HG03103 (cell line): ENCODE measurements around the gene COL9A1.

ENCODE experiments used
- ATAC-seq: cut with Tn5 transposase; IDR thresholded peaks from one replicate; pipeline ENCODE4 v1.9.1; 2021; ENCODE audit warnings: low read depth; ENCODE audit not compliant: unreplicated experiment

COL9A1 gene

DNA sequence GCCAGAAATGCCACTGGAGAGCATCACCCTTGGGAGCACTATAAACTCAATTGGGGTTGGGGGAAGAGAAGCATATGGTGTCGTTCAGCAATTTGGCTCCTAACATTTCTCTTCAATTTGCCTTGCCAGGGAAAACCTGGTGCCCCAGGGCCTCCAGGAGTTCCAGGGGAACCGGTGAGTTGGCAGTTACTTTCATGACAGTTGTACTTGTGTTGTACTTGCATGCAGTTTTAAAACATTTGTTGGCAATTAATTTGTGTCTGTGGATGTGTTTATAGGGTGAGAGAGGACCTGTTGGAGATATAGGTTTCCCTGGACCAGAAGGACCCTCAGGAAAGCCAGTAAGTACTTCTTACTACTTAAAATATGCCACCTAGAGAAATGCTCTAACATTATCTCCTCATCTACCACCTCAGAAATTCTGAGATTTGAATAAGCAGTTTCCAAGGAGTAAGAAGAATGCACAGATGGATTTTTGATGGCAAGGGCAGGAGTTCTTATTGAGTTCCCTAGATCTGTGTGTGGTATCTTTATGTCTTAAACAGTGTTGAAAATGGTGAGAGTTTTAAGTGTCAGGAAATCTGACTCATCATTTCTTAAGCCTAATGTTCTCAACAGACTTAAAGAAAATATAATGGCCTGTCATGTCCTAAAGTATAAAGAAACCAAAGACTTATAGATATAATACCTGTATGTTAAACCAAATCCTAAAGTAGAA is 122.5 kb downstream of the COL9A1 start:
- no peak for ATAC-seq

DNA sequence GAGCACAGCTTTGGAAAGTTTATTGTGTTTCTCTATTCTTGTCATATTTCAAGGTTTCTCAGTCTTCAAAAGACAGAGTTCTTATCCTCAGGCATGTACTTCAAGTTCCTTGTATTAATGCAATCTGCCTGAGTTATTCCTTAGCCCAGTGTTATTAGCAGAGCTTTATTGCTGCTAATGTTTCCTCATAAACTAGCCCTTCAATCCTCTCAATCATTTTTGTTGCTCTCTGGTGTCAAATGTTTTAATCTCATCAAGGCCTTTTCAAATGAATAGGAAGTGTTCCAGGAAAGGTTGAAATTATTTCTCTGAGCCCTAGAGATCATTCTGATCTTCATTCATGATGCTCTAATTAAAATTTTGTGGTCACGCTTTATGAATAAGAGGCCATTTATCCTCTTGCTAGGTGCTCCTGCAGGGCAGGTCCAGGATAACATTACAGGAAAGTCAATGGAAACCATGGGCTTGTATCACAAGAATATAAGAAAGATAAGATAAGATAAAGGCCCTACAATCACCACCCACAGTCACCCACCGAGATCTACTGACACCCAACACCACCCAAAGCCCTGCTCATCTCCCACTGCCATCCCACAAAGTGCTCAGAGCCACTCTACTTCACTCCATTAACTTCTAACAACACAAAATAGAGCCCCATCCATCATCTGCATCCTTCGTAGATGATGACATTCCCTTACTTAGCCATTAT is 125.9 kb downstream of the COL9A1 start:
- ATAC-seq = no peak

GRCh38 chr6:70175770-70176169 is 127.1 kb downstream of the COL9A1 start:
- ATAC-seq = no peak

- ATAC-seq = no peak
Measured at GRCh38 chr6:70172252-70172651, 130.6 kb downstream of the COL9A1 start.

DNA sequence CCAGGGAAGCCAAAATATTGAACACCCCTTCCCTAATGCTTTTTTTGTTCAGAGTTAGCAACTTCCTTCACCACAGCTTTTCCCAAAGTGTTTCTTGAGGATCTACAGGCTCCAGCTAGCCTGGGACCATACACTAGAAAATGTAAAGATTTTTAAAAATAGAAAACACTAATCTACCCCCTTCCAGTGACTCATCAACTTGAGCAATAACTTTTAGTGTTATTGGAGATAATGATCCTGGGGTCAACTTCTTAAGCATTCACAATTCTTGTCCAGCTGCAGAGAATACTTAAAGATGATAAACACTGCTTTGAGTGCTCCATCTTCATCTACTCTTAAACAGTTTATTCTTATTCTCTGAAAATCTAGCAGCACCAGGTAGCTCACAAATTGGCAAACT is 131.6 kb downstream of the COL9A1 start:
- ATAC-seq = no peak

DNA sequence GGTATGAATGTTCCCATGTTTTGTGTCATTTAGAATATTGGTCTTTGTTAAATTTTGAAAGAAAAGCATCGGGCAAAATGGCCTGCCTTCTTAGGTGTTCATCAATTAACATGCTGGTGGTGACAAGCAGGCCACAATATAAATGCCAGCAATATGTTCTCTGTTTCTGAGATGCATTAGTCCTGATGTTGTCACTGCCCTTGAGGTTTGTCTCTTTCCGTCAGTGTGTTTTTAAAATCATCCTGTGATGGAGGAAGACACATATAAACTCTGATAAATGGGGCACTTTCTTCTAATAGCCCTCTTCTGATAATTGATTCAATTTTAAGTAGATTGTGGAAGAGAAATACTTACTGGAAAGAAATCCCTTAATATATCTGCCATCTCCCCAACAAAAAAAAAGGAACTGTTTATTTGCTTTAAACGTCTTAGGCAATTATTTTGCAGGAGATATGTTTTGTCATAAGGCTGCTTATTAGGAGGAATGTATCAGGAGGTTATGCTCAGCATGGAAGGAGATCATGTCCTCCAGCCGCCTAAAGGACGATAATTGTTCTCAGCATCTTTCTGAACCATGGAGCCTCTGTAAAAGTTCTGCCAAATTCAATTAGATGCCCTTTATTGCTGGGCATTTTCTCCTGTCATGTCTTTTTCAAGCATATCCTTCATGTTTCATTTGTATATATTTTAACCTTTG is 134.1 kb downstream of the COL9A1 start:
- no peak for ATAC-seq
